A549 treated with DMSO at 1 μM for 4 hours (cell line): ENCODE data around the gene TEN1. TPM values are rescaled to one million over a fixed set of nuclear protein-coding genes. Genes with fewer than 3 reads are reported as not detected.

ENCODE experiments used
- total RNA-seq: library from RNA; stranded (reverse); fragments of 200-300 nt; extraction: Qiagen RNA extraction; gene quantifications from 5 replicates; pipeline ENCODE4 v1.2.3, GENCODE V29; 2022; ENCODE audit warnings: low read depth

Gene TEN1, protein sequence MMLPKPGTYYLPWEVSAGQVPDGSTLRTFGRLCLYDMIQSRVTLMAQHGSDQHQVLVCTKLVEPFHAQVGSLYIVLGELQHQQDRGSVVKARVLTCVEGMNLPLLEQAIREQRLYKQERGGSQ
- total RNA-seq: 22.8 to 24.7 TPM (median 23.4 TPM) in 5 replicates

DNA sequence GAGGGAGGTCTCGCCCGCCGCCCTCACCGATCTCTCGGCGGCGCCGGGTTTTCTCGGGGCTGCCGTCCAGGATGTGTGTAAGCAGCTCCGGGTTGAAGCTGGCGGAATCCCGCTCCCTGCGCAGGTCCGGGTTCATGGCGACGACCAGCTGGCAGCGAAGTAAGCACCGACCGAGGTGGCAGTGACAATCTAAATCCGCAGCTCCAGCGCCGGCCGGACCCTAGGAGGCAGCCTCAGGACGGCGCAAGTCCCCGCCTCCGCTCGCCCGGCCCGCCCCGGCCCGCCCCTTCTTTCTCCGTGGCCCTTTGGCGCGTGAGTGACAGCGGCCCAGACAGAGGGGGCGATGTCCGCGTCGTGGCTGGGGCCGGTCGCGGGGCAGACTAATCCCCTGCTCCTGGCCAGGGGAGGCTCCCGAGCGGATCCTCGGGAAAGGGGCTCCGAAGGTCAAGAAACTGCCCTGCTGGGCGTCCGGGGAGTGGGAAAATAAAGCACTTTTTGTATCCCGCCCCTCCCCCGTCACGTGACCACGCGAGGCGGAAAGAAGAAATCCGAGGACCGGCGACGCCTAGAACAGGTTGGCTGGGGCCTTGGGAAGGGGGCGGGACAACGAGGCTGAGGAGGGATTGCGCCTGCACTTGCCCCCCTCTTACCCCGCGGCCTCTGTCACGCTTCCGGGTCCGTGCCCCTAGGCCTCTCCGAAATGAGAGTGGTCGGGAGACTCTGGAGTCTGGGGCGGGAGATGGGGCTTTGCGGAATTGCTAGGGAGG is at the start of gene TEN1, which contains the start of gene ACOX1:
Gene TEN1, plus strand, starts transcription at position 303 of the 767 bp plus-strand sequence. CDS start 6,953 bp downstream, outside the sequence.
Gene ACOX1, minus strand, starts transcription at position 229 of the 767 bp plus-strand sequence. Its CDS starts 93 bp downstream, at position 136.

DNA sequence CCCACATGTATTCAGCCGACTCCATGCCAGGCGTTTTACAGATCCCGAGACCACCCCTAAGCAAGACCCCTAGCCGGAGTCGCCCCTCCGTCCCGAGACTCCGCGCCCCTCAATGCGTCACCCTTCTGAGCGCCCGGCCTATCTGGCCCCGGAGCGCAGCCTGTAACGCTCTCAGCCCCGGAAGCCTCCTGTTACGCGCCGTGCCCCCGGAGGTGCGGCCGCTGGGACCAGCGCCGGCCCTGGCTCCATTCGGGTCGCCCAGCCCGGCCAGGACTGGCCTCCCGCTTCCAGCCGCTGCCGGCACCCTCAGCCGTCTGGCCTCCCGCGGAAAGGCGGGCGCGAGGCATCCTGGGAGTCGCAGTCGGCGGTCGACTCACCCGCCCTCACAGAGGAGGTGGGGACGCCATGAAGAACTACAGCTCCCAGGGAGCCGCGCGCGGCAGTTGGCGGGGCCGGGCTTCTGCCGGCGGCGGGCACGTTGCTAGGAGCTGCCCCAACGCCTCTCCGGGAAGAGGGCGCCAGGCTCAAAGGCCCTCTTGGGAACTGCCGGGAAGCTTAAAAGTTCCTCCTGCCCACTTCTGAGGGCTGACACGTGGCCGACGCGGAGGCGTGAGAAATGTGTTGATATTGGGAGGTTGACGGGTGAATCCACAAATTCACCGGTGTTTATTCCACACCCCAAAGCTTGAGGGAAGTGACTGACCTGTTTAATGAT is 38.2 kb upstream of the TEN1 start, which contains the start of gene FBF1:
Gene FBF1, minus strand, starts transcription at position 316 of the 715 bp plus-strand sequence. CDS start 2,893 bp downstream, outside the sequence.

GRCh38 chr17:76000755-76001521 is 21.9 kb downstream of the TEN1 start, which contains the start of gene CDK3:
Gene CDK3 (plus strand): TSS chr17:76000855. CDS start chr17:76001426, 571 bp downstream.

DNA sequence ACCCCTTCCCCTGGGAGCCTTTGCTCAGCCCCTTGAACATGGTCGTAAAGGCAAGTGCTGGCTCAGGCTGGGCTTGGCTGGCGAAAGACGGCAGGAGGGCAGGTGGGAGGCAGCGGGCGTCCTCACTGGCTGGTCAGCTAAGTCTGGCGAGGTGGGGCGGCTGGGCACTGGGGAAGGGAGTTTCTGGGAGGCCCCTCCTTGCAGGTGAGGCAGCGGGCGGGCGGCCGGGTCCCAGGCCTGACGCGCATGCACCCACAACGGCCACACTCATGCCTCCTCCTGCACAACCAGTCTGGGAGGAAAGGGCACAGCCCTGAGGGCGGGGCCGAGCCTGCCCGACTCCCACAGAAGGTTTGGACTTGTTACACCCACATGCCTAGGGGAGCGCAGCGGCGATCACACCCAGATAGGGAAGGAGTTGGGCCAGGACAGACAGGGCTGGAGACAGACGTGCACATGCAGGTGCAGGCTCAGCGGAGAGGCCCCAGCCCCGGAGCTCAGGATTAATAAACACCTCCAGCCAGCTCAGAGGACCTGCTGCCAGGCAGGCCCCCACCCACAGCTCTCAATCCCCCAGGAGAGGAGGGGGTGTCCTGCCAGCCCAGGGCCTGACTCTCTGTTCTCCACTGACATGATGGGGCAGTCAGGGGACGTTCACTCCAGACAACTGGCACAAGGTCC is 48.3 kb downstream of the TEN1 start, which contains the start of gene EVPL:
Gene EVPL, minus strand, starts transcription at position 148 of the 681 bp plus-strand sequence. Its CDS starts 108 bp downstream, at position 40.

Other genes starting within 250 kb of the TEN1 start
- gene GALK1, start 214.0 kb upstream of the TEN1 start, total RNA-seq: 51.8 to 72.3 TPM (median 62.1 TPM) in 5 replicates
- gene UNK, start 194.4 kb upstream of the TEN1 start, total RNA-seq: 24.8 to 36.3 TPM (median 30.6 TPM) in 5 replicates
- gene UNC13D, start 134.8 kb upstream of the TEN1 start, total RNA-seq: 2.3 to 4.8 TPM (median 4.3 TPM) in 5 replicates
- gene WBP2, start 123.9 kb upstream of the TEN1 start, total RNA-seq: 83.1 to 105 TPM (median 92.2 TPM) in 5 replicates
- gene TRIM47, start 100.7 kb upstream of the TEN1 start, total RNA-seq: 138 to 179 TPM (median 144 TPM) in 5 replicates
- gene TRIM65, start 82.3 kb upstream of the TEN1 start, total RNA-seq: 32.2 to 45.2 TPM (median 37.3 TPM) in 5 replicates
- 95.6 to 134 TPM (median 122 TPM) in 5 replicates for gene MRPL38, start 74.4 kb upstream of the TEN1 start, total RNA-seq
- 4.5 to 9.4 TPM (median 8.6 TPM) in 5 replicates for gene FBF1, start 38.2 kb upstream of the TEN1 start, total RNA-seq
- gene ACOX1, start 74 bp upstream of the TEN1 start, total RNA-seq: 15.9 to 18.2 TPM (median 17.5 TPM) in 5 replicates
- gene CDK3, start 21.6 kb downstream of the TEN1 start, total RNA-seq: 3.3 to 6.0 TPM (median 5.5 TPM) in 5 replicates
- gene EVPL, start 48.1 kb downstream of the TEN1 start, total RNA-seq: 11.9 to 17.9 TPM (median 14.9 TPM) in 5 replicates
- 73.3 to 89.8 TPM (median 87.8 TPM) in 5 replicates for gene SRP68, start 93.3 kb downstream of the TEN1 start, total RNA-seq
- 0.22 to 1.6 TPM (median 1.3 TPM) in 5 replicates for gene GALR2, start 95.5 kb downstream of the TEN1 start, total RNA-seq
- gene ZACN, start 99.9 kb downstream of the TEN1 start, total RNA-seq: 0.16 to 0.58 TPM (median 0.28 TPM) in 5 replicates
- gene EXOC7, start 124.5 kb downstream of the TEN1 start, total RNA-seq: 60.6 to 75.5 TPM (median 70.4 TPM) in 5 replicates
- gene FOXJ1, start 162.0 kb downstream of the TEN1 start, total RNA-seq: 0.24 to 0.42 TPM (median 0.35 TPM) in 5 replicates